Retina (tissue), 1 donor: ENCODE measurements around the gene ALB.

Experiments
- DNase-seq: peaks from one replicate; pipeline ENCODE4 v3.0.0-alpha.2; 2016

Gene ALB

DNA sequence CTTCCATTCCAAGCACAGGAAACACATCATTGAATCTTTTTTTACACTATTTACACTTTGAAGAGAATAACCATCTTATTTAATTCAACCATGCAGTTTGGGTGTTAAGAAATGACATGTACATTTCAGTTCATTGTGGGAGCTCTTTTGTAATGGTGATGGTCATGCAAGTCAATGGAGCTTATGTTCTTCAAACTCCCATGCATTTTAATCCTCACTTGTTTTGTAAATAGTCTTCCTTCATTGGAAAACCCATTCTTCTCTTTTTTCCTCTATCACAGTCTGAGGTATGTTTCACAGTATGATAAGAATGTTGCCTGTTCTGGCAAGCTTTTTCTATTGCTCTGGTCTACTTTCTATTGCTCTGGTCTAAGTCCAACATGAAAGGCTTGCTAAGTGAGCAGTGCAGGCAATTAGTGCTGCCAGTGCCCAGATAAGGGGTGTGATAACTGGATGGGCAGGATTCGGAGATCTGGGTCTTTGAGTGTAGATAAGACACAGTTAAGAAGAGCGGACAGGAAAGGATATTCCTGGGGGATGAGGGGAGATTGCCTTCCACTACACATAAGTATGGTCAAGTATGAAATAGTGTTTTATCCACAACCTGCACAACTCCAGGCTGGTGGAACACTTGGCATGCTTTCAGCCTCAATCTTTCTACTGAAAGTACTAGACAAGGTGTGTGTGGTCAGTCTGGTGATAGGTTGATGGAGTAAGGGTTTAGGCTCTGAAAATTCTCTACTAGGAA lies 49.0 kb downstream of the ALB start:
- DNase-seq: no peak

GRCh38 chr4:73453701-73454005 lies 49.6 kb downstream of the ALB start:
- no peak for DNase-seq

- no peak for DNase-seq
Measured at GRCh38 chr4:73454920-73455319, 50.8 kb downstream of the ALB start.

- no peak for DNase-seq
Measured at GRCh38 chr4:73456177-73457022, 52.3 kb downstream of the ALB start.

GRCh38 chr4:73458184-73459047 lies 54.3 kb downstream of the ALB start:
- no peak for DNase-seq

DNA sequence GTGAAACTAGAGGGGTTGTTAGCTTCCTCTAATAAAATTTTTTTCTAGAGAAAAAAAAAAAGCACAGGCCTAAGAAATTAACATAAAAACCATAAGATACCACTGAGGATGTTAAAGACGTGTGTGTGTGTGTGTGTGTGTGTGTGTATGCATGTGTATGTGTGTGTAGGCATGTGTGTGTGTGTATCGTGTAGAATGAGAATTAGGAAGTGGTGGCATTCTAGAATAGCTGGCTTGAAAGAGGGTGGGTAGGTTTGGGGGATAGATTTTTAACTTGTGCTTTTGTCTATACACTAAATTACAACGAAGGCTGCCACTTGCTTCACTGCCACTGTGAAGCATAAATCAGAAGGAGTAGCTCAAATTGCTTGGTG lies 54.9 kb downstream of the ALB start:
- DNase-seq: no peak

DNA sequence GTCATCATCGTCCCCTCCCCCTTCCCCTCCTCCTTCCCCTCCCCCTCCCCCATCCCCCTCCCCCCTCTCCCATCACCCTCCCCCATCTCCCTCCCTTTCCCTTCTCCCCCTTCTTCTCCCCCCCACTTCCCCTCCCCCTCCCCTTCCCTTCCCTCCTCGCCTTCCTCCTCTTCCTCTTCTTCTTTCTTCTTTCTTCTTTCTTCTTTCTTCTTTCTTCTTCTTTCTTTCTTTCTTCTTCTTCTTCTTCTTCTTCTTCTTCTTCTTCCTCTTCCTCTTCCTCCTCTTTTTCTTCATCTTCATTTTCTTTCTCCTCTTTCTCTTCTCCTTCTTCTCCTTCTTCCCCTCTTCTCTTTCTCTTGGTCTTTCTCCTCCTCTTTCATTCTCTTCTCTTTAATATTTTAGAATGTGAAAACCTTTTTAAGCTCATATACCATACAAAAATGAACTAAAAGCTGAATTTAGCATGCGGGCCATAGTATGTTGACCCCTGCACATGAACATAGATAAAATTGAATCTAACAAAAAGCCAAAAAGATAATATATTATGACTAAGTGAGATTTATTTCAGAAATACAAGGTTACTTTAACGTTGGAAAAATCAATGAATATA lies 56.9 kb downstream of the ALB start:
- DNase-seq: no peak

DNA sequence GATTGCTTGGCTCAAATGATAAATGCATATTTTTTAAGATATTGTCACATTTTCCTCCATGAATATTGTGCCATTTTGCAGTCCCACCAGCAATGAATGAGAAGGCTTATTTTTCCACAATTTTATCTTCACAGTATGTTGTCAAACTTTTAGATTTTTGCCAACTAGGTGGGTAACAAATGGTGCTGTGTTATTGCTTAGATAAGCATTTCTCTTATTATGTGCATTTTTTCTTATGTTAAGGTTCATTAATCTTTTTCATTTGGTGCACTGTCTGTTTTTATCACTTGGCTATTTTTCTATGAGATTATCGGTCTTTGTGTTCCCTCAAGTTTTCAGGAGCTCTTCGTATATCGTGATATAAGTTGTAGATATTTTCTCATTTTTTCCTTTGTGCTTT lies 64.1 kb downstream of the ALB start:
- no peak for DNase-seq

GRCh38 chr4:73470728-73471127 lies 66.6 kb downstream of the ALB start:
- no peak for DNase-seq
